Osteoblast (primary cell): ENCODE results near the gene MUC5AC. TPM values are rescaled to one million over a fixed set of nuclear protein-coding genes. Genes with fewer than 3 reads are reported as not detected.

Experiments used
- DNase-seq: peaks from one replicate; pipeline ENCODE4 v3.0.0; 2011; ENCODE audit warnings: low spot score, mixed read lengths; ENCODE audit not compliant: insufficient read length; ENCODE audit errors: missing footprints
- H2AFZ ChIP-seq: 2 replicates; pipeline ENCODE4 v1.6.0; 2011; ENCODE audit warnings: mild to moderate bottlenecking, low read length
- H3K27ac ChIP-seq: 2 replicates; pipeline ENCODE4 v1.5.1; 2011; ENCODE audit warnings: mild to moderate bottlenecking, low read depth, low read length, moderate library complexity
- H3K27me3 ChIP-seq: 2 replicates; pipeline ENCODE4 v1.6.0; 2012; ENCODE audit warnings: mild to moderate bottlenecking, control low read depth, inconsistent platforms, low read length, moderate library complexity; ENCODE audit not compliant: insufficient read depth
- H3K36me3 ChIP-seq: 2 replicates; pipeline ENCODE4 v1.5.1; 2011; ENCODE audit warnings: mild to moderate bottlenecking, low read length, control low read depth, moderate library complexity; ENCODE audit not compliant: insufficient read depth
- H3K4me1 ChIP-seq: 2 replicates; pipeline ENCODE4 v1.5.1; 2011; ENCODE audit warnings: mild to moderate bottlenecking, low read length, control low read depth, moderate library complexity; ENCODE audit not compliant: insufficient read depth
- H3K4me2 ChIP-seq: 2 replicates; pipeline ENCODE4 v1.6.0; 2011; ENCODE audit warnings: mild to moderate bottlenecking, low read length; ENCODE audit not compliant: insufficient read depth
- H3K4me3 ChIP-seq: fragments of 200-600 bp; sonication (generic); 3 replicates; pipeline ENCODE4 v1.5.1; 2012; ENCODE audit warnings: mild to moderate bottlenecking, low read length, inconsistent platforms; ENCODE audit not compliant: insufficient read depth
- H3K79me2 ChIP-seq: 2 replicates; pipeline ENCODE4 v1.6.0; 2012; ENCODE audit warnings: mild to moderate bottlenecking, low read length, control low read depth, inconsistent platforms; ENCODE audit not compliant: insufficient read depth
- H3K9me3 ChIP-seq: 2 replicates; pipeline ENCODE4 v1.5.1; 2011; ENCODE audit warnings: low read depth, low read length, control low read depth
- H4K20me1 ChIP-seq: 2 replicates; pipeline ENCODE4 v1.6.0; 2012; ENCODE audit warnings: mild to moderate bottlenecking, low read length, control low read depth; ENCODE audit not compliant: insufficient read depth
- CTCF ChIP-seq: IDR thresholded peaks from 2 replicates; pipeline ENCODE4 v1.5.1; 2011; ENCODE audit warnings: mild to moderate bottlenecking, low read depth, low read length, moderate library complexity; ENCODE audit errors: extremely low read depth
- total RNA-seq: library from RNA; depleted of rRNA; stranded (reverse); fragments of >200 nt; gene quantifications from 2 replicates; pipeline ENCODE4 v1.2.3, GENCODE V29; 2012

MUC5AC gene
- total RNA-seq, 1 donor, result not detected

GRCh38 chr11:1117992-1118391, 39.8 kb upstream of the MUC5AC start:
- Histone ChIP-seq H3K79me2 (no peaks in the 10 kb centered on the region), H4K20me1 (no peaks in the 10 kb centered on the region), H3K4me1 (no peaks in the 10 kb centered on the region), H2AFZ (no peak overlapping the region), H3K36me3 (no peaks in the 10 kb centered on the region), H3K4me3 (no peak overlapping the region), H3K27me3 (peaks cover 7% of the 10 kb centered on the region), H3K9me3 (no peaks in the 10 kb centered on the region), H3K4me2 (no peak overlapping the region), H3K27ac (no peak overlapping the region)
- DNase-seq, result peak; percentile 66
- no peak for TF ChIP-seq CTCF

GRCh38 chr11:1118755-1119603, 38.8 kb upstream of the MUC5AC start:
- no peaks in the 10 kb centered on the region for H4K20me1 ChIP-seq
- peaks cover 11% of the 10 kb centered on the region for H3K27me3 ChIP-seq
- no peaks in the 10 kb centered on the region for H3K9me3 ChIP-seq
- H3K79me2 ChIP-seq, result no peaks in the 10 kb centered on the region
- no peak overlapping the region for H3K4me3 ChIP-seq
- no peak overlapping the region for H2AFZ ChIP-seq
- H3K36me3 ChIP-seq, result no peaks in the 10 kb centered on the region
- no peak for TF ChIP-seq CTCF
- DNase-seq, result peak; percentile 61
- no peak overlapping the region for H3K4me2 ChIP-seq
- no peak overlapping the region for H3K27ac ChIP-seq
- no peaks in the 10 kb centered on the region for H3K4me1 ChIP-seq

GRCh38 chr11:1119604-1120146, 38.1 kb upstream of the MUC5AC start:
- Histone ChIP-seq H3K4me1 (no peaks in the 10 kb centered on the region), H3K27ac (no peak overlapping the region), H3K4me2 (no peak overlapping the region), H3K9me3 (no peaks in the 10 kb centered on the region), H3K4me3 (no peak overlapping the region), H3K27me3 (peaks cover 11% of the 10 kb centered on the region), H4K20me1 (no peaks in the 10 kb centered on the region), H3K79me2 (no peaks in the 10 kb centered on the region), H3K36me3 (no peaks in the 10 kb centered on the region), H2AFZ (no peak overlapping the region)
- DNase-seq, result peak; percentile 68
- no peak for TF ChIP-seq CTCF
